HG02938 (cell line): ENCODE results near the gene CAMTA2.
A peak's percentile ranks its signal among the peaks of the same experiment; 100 is the strongest.
"Not testable (repeated sequence)": the region's sequence is repeated elsewhere in the genome, so short reads cannot be mapped to it uniquely, and the experiment has no call there.

Experiments
- ATAC-seq: cut with Tn5 transposase; IDR thresholded peaks from one replicate; pipeline ENCODE4 v1.9.1; 2021; ENCODE audit warnings: mild to moderate bottlenecking, moderate library complexity; ENCODE audit not compliant: unreplicated experiment

Gene CAMTA2, protein sequence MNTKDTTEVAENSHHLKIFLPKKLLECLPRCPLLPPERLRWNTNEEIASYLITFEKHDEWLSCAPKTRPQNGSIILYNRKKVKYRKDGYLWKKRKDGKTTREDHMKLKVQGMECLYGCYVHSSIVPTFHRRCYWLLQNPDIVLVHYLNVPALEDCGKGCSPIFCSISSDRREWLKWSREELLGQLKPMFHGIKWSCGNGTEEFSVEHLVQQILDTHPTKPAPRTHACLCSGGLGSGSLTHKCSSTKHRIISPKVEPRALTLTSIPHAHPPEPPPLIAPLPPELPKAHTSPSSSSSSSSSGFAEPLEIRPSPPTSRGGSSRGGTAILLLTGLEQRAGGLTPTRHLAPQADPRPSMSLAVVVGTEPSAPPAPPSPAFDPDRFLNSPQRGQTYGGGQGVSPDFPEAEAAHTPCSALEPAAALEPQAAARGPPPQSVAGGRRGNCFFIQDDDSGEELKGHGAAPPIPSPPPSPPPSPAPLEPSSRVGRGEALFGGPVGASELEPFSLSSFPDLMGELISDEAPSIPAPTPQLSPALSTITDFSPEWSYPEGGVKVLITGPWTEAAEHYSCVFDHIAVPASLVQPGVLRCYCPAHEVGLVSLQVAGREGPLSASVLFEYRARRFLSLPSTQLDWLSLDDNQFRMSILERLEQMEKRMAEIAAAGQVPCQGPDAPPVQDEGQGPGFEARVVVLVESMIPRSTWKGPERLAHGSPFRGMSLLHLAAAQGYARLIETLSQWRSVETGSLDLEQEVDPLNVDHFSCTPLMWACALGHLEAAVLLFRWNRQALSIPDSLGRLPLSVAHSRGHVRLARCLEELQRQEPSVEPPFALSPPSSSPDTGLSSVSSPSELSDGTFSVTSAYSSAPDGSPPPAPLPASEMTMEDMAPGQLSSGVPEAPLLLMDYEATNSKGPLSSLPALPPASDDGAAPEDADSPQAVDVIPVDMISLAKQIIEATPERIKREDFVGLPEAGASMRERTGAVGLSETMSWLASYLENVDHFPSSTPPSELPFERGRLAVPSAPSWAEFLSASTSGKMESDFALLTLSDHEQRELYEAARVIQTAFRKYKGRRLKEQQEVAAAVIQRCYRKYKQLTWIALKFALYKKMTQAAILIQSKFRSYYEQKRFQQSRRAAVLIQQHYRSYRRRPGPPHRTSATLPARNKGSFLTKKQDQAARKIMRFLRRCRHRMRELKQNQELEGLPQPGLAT

GRCh38 chr17:4986951-4987766 lies at the start of gene CAMTA2:
TSS of gene CAMTA2 (minus strand) at chr17:4987675. CDS start at chr17:4986222, 1,453 bp downstream.
- ATAC-seq, result peak; percentile 57

GRCh38 chr17:5035315-5035714 lies 47.8 kb upstream of the CAMTA2 start, which contains the start of gene SLC52A1:
TSS of gene SLC52A1 (minus strand) at chr17:5035426. CDS start at chr17:5034606, 820 bp downstream.
- no peak for ATAC-seq

- ATAC-seq, result no peak
Observed at GRCh38 chr17:5034651-5035050, 47.2 kb upstream of the CAMTA2 start.

- no peak for ATAC-seq
Observed at GRCh38 chr17:5034063-5034462, 46.6 kb upstream of the CAMTA2 start.

DNA sequence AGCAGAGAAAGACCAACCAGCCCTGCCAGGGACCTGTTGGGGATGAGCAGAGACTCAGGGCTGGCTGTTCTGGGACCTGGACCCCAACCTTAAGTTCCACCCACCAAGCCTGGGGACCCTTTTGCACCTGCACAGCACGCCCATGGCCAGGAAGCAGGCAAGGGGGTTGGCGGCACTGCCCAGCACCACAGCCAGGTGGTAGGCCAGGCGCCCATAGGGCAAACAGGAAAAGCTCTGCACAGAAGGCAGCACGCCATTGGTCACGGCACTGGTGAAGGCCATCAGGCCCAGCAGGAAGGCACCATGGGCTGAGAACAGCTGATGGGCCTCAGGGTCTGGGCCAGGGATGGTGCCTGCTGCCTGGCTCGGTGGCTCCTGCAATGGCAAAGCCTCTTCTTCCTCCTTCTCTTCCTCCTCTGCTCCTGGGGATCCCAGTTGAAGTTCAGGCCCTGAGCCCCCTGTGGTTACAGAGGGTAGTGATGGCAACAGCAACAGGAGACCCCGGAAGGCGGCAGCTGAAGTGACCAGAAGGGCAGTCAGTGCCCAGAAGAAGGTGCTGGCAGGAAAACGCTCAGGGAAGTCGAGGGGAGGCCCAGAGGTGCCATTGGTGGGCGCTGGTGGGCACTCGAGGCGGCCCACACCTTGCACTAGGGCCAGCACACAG lies 46.0 kb upstream of the CAMTA2 start:
- ATAC-seq, result no peak

- no peak for ATAC-seq
Observed at GRCh38 chr17:5032865-5033264, 45.4 kb upstream of the CAMTA2 start.

GRCh38 chr17:5031365-5032082 lies 44.0 kb upstream of the CAMTA2 start:
- no peak for ATAC-seq

- not testable (repeated sequence) for ATAC-seq
Observed at GRCh38 chr17:5030168-5030567, 42.7 kb upstream of the CAMTA2 start.

GRCh38 chr17:5027916-5028315 lies 40.4 kb upstream of the CAMTA2 start:
- ATAC-seq, result no peak

GRCh38 chr17:5027299-5027698 lies 39.8 kb upstream of the CAMTA2 start:
- ATAC-seq, result no peak

GRCh38 chr17:5024604-5025003 lies 37.1 kb upstream of the CAMTA2 start:
- no peak for ATAC-seq

DNA sequence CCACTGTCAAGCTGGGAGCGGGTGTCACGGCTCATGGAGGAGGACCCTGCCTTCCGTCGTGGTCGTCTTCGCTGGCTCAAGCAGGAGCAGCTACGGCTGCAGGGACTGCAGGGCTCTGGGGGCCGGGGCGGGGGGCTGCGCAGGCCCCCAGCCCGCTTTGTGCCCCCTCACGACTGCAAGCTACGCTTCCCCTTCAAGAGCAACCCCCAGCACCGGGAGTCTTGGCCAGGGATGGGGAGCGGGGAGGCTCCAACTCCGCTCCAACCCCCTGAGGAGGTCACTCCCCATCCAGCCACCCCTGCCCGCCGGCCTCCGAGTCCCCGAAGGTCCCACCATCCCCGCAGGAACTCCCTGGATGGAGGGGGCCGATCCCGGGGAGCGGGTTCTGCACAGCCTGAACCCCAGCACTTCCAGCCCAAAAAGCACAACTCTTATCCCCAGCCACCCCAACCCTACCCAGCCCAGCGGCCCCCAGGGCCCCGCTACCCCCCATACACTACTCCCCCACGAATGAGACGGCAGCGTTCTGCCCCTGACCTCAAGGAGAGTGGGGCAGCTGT lies 36.2 kb upstream of the CAMTA2 start:
- no peak for ATAC-seq

DNA sequence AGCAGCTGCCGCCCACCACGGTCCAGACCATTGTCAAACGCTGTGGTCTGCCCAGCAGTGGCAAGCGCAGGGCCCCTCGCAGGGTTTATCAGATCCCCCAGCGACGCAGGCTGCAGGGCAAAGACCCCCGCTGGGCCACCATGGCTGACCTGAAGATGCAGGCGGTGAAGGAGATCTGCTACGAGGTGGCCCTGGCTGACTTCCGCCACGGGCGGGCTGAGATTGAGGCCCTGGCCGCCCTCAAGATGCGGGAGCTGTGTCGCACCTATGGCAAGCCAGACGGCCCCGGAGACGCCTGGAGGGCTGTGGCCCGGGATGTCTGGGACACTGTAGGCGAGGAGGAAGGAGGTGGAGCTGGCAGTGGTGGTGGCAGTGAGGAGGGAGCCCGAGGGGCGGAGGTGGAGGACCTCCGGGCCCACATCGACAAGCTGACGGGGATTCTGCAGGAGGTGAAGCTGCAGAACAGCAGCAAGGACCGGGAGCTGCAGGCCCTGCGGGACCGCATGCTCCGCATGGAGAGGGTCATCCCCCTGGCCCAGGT lies 34.8 kb upstream of the CAMTA2 start:
- ATAC-seq, result no peak

GRCh38 chr17:5020502-5021023 lies 33.1 kb upstream of the CAMTA2 start:
- no peak for ATAC-seq

DNA sequence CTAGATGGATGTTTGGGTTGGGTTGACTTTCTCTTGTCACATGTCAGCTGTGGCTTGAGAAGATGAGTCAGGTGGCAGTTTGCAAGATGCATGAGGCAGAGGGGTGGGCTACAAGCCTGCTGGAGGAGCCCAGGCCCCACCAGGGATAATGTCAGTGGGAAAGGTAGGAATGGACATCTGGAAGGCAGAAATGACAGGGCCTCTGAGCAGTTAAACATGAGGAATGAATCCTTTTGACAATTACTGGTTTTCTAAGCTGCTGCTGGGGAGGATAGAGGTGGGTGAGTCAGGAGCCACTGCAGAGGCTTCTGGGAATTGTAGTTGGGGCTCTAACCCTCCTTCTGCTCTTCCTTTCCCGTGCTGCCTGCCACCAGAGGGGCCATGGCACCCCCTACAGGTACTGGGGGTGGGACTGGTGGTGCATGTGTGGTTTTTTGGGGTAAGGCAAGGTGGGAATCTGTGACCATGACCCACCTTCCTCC lies 32.0 kb upstream of the CAMTA2 start:
- ATAC-seq, result no peak

DNA sequence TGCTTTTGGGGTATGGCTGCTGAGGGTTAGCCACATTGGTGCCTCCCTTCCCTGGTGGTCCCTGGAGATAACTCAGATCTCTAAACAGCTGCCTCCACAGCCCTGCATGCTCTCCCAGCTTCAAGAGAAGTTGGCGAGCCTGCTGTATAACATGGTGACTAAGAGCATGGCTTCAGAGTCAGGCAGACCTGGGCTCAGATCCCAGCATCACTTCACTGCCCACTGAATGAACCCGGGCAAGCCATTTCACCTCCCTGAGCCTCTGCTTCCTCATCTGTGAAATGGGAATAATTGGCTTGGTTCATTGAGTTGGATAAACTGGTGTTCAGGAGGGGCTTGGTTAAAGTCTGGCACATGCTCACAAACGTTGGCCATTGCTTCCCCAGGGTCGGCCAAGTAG lies 26.9 kb upstream of the CAMTA2 start:
- no peak for ATAC-seq

DNA sequence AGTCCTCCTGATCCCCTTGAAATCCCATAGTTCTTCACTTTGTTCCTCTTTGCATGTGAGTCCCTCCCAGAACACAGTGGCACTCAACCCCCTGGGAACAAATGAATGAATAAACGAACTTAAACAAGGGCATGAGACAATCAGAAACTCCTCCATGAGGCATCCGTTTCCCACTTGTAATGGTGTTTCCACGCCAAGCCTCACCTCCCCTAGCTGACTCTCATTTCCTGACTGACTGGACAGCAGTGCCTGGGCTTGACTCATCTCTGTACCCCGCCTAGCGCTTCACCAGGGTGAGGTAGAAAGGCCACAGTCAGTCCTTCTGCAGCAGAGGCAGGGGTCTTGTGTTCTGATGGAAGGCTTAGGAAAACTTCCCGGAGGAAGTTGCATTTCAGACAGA lies 24.5 kb upstream of the CAMTA2 start:
- no peak for ATAC-seq

DNA sequence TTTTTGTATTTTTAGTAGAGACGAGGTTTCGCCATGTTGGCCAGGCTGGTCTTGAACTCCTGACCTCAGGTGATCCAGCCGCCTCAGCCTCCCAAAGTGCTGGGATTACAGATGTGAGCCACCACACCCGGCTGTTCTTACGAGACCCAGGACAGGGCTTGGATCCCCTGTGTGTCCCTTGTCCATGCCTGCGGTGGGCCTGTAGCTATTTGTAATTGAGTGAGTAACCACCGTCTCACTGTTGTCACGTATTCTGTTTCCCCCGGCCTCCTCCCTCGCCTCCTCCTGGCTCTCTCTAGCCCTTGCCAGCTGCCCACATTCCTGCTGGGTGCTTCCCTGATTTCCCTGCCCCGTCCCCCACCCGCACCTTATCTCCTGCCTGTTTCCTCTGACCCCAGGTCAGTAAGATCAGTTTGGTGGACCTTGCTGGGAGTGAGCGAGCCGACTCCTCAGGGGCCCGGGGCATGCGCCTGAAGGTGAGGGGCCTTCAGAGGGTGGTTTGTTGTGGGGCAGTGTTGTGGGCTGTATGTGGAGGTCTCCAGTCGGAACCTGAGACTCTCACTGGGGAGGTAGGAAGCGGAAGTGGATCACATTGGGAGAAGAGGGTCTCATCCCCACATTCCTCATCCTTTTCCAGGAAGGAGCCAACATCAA lies 15.9 kb upstream of the CAMTA2 start:
- ATAC-seq, result no peak
